HG03045 (cell line): Measurements from ENCODE around the gene CACNA2D1.
A peak's percentile ranks its signal among the peaks of the same experiment; 100 is the strongest.

Experiments used
- ATAC-seq: cut with Tn5 transposase; IDR thresholded peaks from one replicate; pipeline ENCODE4 v1.9.1; 2021; ENCODE audit warnings: mild to moderate bottlenecking, moderate library complexity; ENCODE audit not compliant: unreplicated experiment

Gene CACNA2D1

DNA sequence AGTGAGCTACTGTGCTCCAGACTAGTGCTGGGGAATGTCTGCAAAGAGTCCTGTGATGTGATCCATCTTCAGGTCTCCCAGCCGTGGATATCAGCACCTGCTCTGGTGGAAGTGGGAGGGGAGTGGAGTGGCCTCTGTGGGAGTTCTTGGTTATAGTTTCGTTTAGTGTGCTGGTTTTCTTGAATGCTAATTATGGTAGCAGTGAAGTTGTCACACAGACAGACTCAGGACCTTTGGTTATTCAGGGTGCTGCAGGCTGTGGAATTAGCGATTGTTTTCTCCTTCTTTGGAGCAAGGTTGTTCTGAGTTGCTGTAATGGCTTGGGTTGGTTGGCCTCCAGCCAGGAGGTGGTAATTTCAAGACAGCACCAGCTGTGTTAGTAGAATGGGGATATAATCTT, 541.0 kb downstream of the CACNA2D1 start:
- peak; percentile 49 for ATAC-seq
